BJ (cell line): ENCODE measurements around the gene RBP2. TPM values are rescaled to one million over a fixed set of nuclear protein-coding genes. Genes with fewer than 3 reads are reported as not detected.
"Not testable (repeated sequence)": the region's sequence is repeated elsewhere in the genome, so short reads cannot be mapped to it uniquely, and the experiment has no call there.

ENCODE experiments used
- CTCF ChIA-PET: fragments of 350-600 bp; formaldehyde crosslinking; extraction: SDS; loops from one replicate; lab custom pipeline; 2021; ENCODE audit warnings: antibody characterized with exemption, inconsistent platforms; lab: Yijun Ruan, JAX
- POLR2A ChIA-PET: fragments of 300-600 bp; sonication (Branson Sonifier 250); formaldehyde crosslinking; extraction: SDS; loops from one replicate; lab custom pipeline; 2021; ENCODE audit warnings: antibody characterized with exemption; lab: Charles Lee
- DNase-seq: peaks from one replicate; pipeline ENCODE4 v3.0.0-alpha.2; 2011; ENCODE audit warnings: low read depth
- H3K27me3 ChIP-seq: 2 replicates; pipeline ENCODE4 v1.6.0; 2011; ENCODE audit warnings: low read length; ENCODE audit not compliant: control insufficient read depth, insufficient read depth
- H3K36me3 ChIP-seq: 2 replicates; pipeline ENCODE4 v1.5.1; 2011; ENCODE audit warnings: low read length; ENCODE audit not compliant: control insufficient read depth, insufficient read depth
- H3K4me3 ChIP-seq: 2 replicates; pipeline ENCODE4 v1.5.1; 2011; ENCODE audit warnings: low read depth, mild to moderate bottlenecking, control low read depth, low read length
- polyA plus RNA-seq: library from polyadenylated mRNA; depleted of rRNA; stranded (reverse); fragments of >200 nt; gene quantifications from 2 replicates; pipeline ENCODE4 v1.2.3, GENCODE V29; 2011; rRNA removed
- TF ChIP-seq, protein P1 (sequence below): IDR thresholded peaks from 2 replicates; pipeline ENCODE4 v1.5.1; 2011; ENCODE audit warnings: low read depth, mild to moderate bottlenecking, control low read depth, inconsistent platforms, low read length, moderate library complexity; ENCODE audit not compliant: insufficient read depth

RBP2 gene
- polyA plus RNA-seq, 1 experiment = not detected

DNA sequence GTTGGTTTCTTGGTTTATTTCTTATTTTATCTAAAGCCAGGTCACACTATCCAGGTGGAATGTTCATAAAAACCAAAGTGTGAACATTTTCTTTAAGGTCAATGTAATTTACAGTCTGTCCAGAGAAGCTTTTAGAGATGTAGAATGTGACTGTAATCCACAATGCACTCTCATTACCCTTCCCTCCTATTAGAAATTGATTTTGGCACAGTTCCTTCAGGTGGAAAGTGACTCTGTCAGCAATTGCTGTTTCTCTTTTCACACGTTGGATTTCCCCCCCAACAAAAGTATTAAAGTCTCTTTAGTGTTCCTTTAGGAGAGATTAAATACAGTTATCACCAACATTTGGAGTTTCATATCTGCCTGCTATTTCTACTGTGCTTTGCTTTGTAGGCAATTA, 55.3 kb downstream of the RBP2 start:
- TF ChIP-seq, protein P1, sequence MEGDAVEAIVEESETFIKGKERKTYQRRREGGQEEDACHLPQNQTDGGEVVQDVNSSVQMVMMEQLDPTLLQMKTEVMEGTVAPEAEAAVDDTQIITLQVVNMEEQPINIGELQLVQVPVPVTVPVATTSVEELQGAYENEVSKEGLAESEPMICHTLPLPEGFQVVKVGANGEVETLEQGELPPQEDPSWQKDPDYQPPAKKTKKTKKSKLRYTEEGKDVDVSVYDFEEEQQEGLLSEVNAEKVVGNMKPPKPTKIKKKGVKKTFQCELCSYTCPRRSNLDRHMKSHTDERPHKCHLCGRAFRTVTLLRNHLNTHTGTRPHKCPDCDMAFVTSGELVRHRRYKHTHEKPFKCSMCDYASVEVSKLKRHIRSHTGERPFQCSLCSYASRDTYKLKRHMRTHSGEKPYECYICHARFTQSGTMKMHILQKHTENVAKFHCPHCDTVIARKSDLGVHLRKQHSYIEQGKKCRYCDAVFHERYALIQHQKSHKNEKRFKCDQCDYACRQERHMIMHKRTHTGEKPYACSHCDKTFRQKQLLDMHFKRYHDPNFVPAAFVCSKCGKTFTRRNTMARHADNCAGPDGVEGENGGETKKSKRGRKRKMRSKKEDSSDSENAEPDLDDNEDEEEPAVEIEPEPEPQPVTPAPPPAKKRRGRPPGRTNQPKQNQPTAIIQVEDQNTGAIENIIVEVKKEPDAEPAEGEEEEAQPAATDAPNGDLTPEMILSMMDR = no peak
- DNase-seq = no peak
- H3K36me3 ChIP-seq = no peaks in the 10 kb centered on the region
- ChIA-PET POLR2A (no interaction called here), CTCF (interaction anchor here (0.7 kb wide), 1 partner anchor 131 kb away, joined by 3 read pairs; no protein-coding TSS in a partner anchor)
- H3K4me3 ChIP-seq = no peak overlapping the region
- H3K27me3 ChIP-seq = no peaks in the 10 kb centered on the region

GRCh38 chr3:139418144-139418543, 58.2 kb downstream of the RBP2 start:
- Histone ChIP-seq H3K4me3 (no peak overlapping the region), H3K36me3 (no peaks in the 10 kb centered on the region), H3K27me3 (no peaks in the 10 kb centered on the region)
- no peak for DNase-seq
- TF ChIP-seq, protein P1 = no peak
- ChIA-PET CTCF (no interaction called here), POLR2A (no interaction called here)

DNA sequence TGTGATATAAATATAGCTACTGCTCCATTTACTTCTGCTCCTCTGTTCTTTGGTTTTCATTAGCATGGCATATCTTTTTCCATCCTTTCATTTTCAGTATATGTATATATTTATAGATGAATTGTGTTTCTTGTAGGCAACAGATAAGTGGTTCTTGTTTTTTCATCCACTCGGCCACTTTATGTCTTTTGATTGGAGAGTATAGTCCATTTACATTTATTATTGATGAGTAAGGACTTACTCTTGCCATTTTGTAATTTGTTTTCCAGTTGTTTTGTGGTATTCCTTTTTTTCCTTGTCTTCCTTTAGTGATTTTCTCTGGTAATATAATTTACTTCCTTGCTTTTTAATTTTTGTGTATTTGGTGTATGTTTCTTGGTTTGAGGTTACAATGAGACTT, 60.0 kb downstream of the RBP2 start:
- Histone ChIP-seq H3K27me3 (no peaks in the 10 kb centered on the region), H3K4me3 (no peak overlapping the region), H3K36me3 (no peaks in the 10 kb centered on the region)
- ChIA-PET CTCF (interaction anchor here (0.7 kb wide), 1 partner anchor 12 kb away, joined by 4 read pairs; no protein-coding TSS in a partner anchor), POLR2A (no interaction called here)
- no peak for DNase-seq
- TF ChIP-seq, protein P1 = no peak

DNA sequence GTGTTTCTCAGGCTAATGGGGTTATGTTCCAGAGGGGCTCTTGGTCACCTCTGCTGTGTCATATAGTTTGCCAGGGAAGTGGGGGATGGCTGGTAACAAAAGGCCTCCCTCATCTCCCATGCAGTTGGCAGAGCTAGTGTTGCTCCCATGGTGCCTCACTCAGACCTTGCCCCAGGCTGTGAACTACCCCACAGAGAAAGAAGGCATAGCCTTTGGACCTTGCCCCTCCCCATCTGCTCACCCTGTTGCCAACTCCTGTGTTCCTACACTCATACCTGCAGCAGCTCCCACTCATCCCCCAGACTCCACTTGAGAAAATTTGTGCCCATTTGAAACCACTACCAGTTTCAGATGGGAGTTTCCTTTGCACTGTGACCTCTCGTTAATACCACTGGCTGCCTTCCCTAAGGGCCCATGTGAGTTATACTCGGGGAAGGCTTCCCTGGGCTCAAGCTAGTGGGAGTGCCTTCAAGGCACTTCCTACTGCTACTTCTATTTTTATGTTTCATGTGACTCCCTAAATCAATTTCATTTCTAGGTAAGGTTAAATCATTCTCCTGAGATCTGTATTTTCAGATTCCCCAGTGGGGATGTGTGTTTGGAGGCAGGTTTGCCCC, 61.6 kb downstream of the RBP2 start:
- ChIA-PET CTCF (no interaction called here), POLR2A (no interaction called here)
- DNase-seq = no peak
- Histone ChIP-seq H3K36me3 (no peaks in the 10 kb centered on the region), H3K27me3 (no peaks in the 10 kb centered on the region), H3K4me3 (no peak overlapping the region)
- TF ChIP-seq, protein P1 = no peak

- H3K36me3 ChIP-seq, DNase-seq, H3K4me3 ChIP-seq, POLR2A ChIA-PET, H3K27me3 ChIP-seq, CTCF ChIA-PET: not testable (repeated sequence)
Observed at GRCh38 chr3:139412891-139413290, 63.4 kb downstream of the RBP2 start.

Other genes starting within 250 kb of the RBP2 start
- 38.2 and 58.3 TPM in 2 replicates for gene MRPS22, start 132.5 kb downstream of the RBP2 start, polyA plus RNA-seq
- 112 and 212 TPM in 2 replicates for gene COPB2, start 86.9 kb downstream of the RBP2 start, polyA plus RNA-seq
- 0.70 and 0.81 TPM in 2 replicates for gene RBP1, start 63.2 kb upstream of the RBP2 start, polyA plus RNA-seq
- gene NMNAT3, start 201.5 kb upstream of the RBP2 start, polyA plus RNA-seq = 0.38 and 0.61 TPM in 2 replicates